Erythroblast (primary cell): ENCODE results near the gene ARL5C.

Experiments
- GATA1 ChIP-seq: IDR thresholded peaks from 2 replicates; pipeline ENCODE4 v1.6.1; 2011; ENCODE audit warnings: low read depth, mild to moderate bottlenecking, control low read depth, low read length, moderate library complexity
- POLR2A ChIP-seq: IDR thresholded peaks from 2 replicates; pipeline ENCODE4 v1.6.1; 2011; ENCODE audit warnings: mild to moderate bottlenecking, low read length

GRCh38 chr17:39196241-39196807 is 30.4 kb upstream of the ARL5C start:
- TF ChIP-seq POLR2A (no peak), GATA1 (no peak)
